HEK293 (cell line): ENCODE data around the gene CDK11B.
A peak's percentile ranks its signal among the peaks of the same experiment; 100 is the strongest.
"Not testable (repeated sequence)": the region's sequence is repeated elsewhere in the genome, so short reads cannot be mapped to it uniquely, and the experiment has no call there.

Experiments used
- CTCF ChIA-PET: fragments of 350-600 bp; formaldehyde crosslinking; extraction: SDS; loops from one replicate; lab custom pipeline; 2021; ENCODE audit warnings: antibody characterized with exemption; lab: Yijun Ruan, JAX
- POLR2A ChIA-PET: fragments of 300-600 bp; formaldehyde crosslinking; extraction: SDS; loops from one replicate; lab custom pipeline; 2020; ENCODE audit warnings: antibody characterized with exemption, inconsistent platforms; lab: Yijun Ruan, JAX
- H3K27ac ChIP-seq: fragments of 200-500 bp; sonication (Bioruptor generic); 2 replicates; pipeline ENCODE4 v1.5.1; 2014; ENCODE audit warnings: low read depth, low read length, control low read depth, inconsistent platforms; ENCODE audit errors: extremely low read depth
- H3K36me3 ChIP-seq, 2 experiments: fragments of 200-500 bp in 1 of 2; sonication (Bioruptor generic) in 1 of 2; 1 replicate in 1 of 2; 2 replicates in 1 of 2; pipeline ENCODE4 v1.5.1; 2014 to 2017; ENCODE audit warnings: inconsistent platforms in 2 of 2, low read length in 2 of 2; ENCODE audit not compliant: control insufficient read depth in 2 of 2, insufficient read depth in 1 of 2
- H3K4me1 ChIP-seq: fragments of 200-500 bp; sonication (Bioruptor generic); 2 replicates; pipeline ENCODE4 v1.5.1; 2014; ENCODE audit warnings: mild to moderate bottlenecking, low read length, inconsistent platforms; ENCODE audit not compliant: control insufficient read depth, insufficient read depth
- H3K4me3 ChIP-seq: 2 replicates; pipeline ENCODE4 v1.5.1; 2011; ENCODE audit warnings: low read depth, mild to moderate bottlenecking, control low read depth, low read length, moderate library complexity
- H3K9me3 ChIP-seq: fragments of 200-500 bp; sonication (Bioruptor generic); 2 replicates; pipeline ENCODE4 v1.5.1; 2014; ENCODE audit warnings: low read depth, low read length, inconsistent platforms; ENCODE audit not compliant: control insufficient read depth, insufficient read depth
- GLIS1 ChIP-seq: fragments of 450-650 bp; formaldehyde crosslinking; IDR thresholded peaks from 2 replicates; pipeline ENCODE4 v1.5.1; 2016; ENCODE audit warnings: missing biosample characterization, missing genetic modification characterization
- GLIS2 ChIP-seq: fragments of 450-650 bp; formaldehyde crosslinking; IDR thresholded peaks from 2 replicates; pipeline ENCODE4 v1.5.1; 2016; ENCODE audit warnings: missing biosample characterization, missing genetic modification characterization
- KLF8 ChIP-seq: fragments of 450-650 bp; formaldehyde crosslinking; IDR thresholded peaks from 2 replicates; pipeline ENCODE4 v1.5.1; 2016; ENCODE audit warnings: missing biosample characterization, missing genetic modification characterization
- KLF9 ChIP-seq: fragments of 450-650 bp; formaldehyde crosslinking; IDR thresholded peaks from 2 replicates; pipeline ENCODE4 v1.5.1; 2016; ENCODE audit warnings: missing biosample characterization, missing genetic modification characterization, low read depth
- SP2 ChIP-seq: fragments of 450-650 bp; formaldehyde crosslinking; IDR thresholded peaks from 2 replicates; pipeline ENCODE4 v1.5.1; 2016; ENCODE audit warnings: missing biosample characterization, missing genetic modification characterization
- ZBTB17 ChIP-seq: fragments of 450-650 bp; formaldehyde crosslinking; IDR thresholded peaks from 2 replicates; pipeline ENCODE4 v1.5.1; 2016; ENCODE audit warnings: missing biosample characterization, missing genetic modification characterization
- ZBTB8A ChIP-seq: fragments of 450-650 bp; formaldehyde crosslinking; IDR thresholded peaks from 2 replicates; pipeline ENCODE4 v1.5.1; 2016; ENCODE audit warnings: missing biosample characterization, missing genetic modification characterization
- ZEB2 ChIP-seq: fragments of 450-650 bp; formaldehyde crosslinking; IDR thresholded peaks from 2 replicates; pipeline ENCODE4 v1.5.1; 2016; ENCODE audit warnings: missing biosample characterization, missing genetic modification characterization
- ZNF24 ChIP-seq: fragments of 450-650 bp; formaldehyde crosslinking; IDR thresholded peaks from 2 replicates; pipeline ENCODE4 v1.5.1; 2016; ENCODE audit warnings: missing biosample characterization, missing genetic modification characterization
- ZNF335 ChIP-seq: fragments of 450-650 bp; formaldehyde crosslinking; conservative IDR thresholded peaks from 2 replicates; pipeline ENCODE4 v1.5.1; 2016; ENCODE audit warnings: missing biosample characterization, missing genetic modification characterization
- ZNF391 ChIP-seq: fragments of 450-650 bp; formaldehyde crosslinking; IDR thresholded peaks from 2 replicates; pipeline ENCODE4 v1.5.1; 2016; ENCODE audit warnings: low read depth, missing biosample characterization, missing genetic modification characterization, borderline replicate concordance
- ZSCAN16 ChIP-seq: fragments of 450-650 bp; formaldehyde crosslinking; IDR thresholded peaks from 2 replicates; pipeline ENCODE4 v1.5.1; 2016; ENCODE audit warnings: missing biosample characterization, missing genetic modification characterization
- ZSCAN30 ChIP-seq: fragments of 450-650 bp; IDR thresholded peaks from 2 replicates; pipeline ENCODE4 v1.5.1; 2018; ENCODE audit warnings: missing biosample characterization, mild to moderate bottlenecking, missing genetic modification characterization, moderate library complexity
- ZXDB ChIP-seq: fragments of 450-650 bp; formaldehyde crosslinking; IDR thresholded peaks from 2 replicates; pipeline ENCODE4 v1.5.1; 2016; ENCODE audit warnings: missing biosample characterization, missing genetic modification characterization
- TF ChIP-seq, protein P1 (sequence below): fragments of 450-650 bp; formaldehyde crosslinking; conservative IDR thresholded peaks from 2 replicates; pipeline ENCODE4 v1.5.1; 2016; ENCODE audit warnings: low read depth, missing biosample characterization, missing genetic modification characterization
- TF ChIP-seq, protein P2 (sequence below): fragments of 450-650 bp; formaldehyde crosslinking; IDR thresholded peaks from 2 replicates; pipeline ENCODE4 v1.5.1; 2016; ENCODE audit warnings: missing biosample characterization, missing genetic modification characterization
- TF ChIP-seq, protein P3 (sequence below): fragments of 450-650 bp; formaldehyde crosslinking; optimal IDR thresholded peaks from 2 replicates; pipeline ENCODE3; 2016; ENCODE audit warnings: missing biosample characterization, mild to moderate bottlenecking, missing genetic modification characterization
- TF ChIP-seq, protein P4 (sequence below): fragments of 450-650 bp; formaldehyde crosslinking; IDR thresholded peaks from 2 replicates; pipeline ENCODE4 v1.5.1; 2016; ENCODE audit warnings: missing biosample characterization, missing genetic modification characterization
- TF ChIP-seq, protein P5 (sequence below): fragments of 450-650 bp; formaldehyde crosslinking; IDR thresholded peaks from 2 replicates; pipeline ENCODE4 v1.5.1; 2016; ENCODE audit warnings: missing biosample characterization, missing genetic modification characterization
- TF ChIP-seq, protein P6 (sequence below): fragments of 450-650 bp; formaldehyde crosslinking; IDR thresholded peaks from 2 replicates; pipeline ENCODE4 v1.5.1; 2016; ENCODE audit warnings: missing biosample characterization, missing genetic modification characterization

CDK11B gene

DNA sequence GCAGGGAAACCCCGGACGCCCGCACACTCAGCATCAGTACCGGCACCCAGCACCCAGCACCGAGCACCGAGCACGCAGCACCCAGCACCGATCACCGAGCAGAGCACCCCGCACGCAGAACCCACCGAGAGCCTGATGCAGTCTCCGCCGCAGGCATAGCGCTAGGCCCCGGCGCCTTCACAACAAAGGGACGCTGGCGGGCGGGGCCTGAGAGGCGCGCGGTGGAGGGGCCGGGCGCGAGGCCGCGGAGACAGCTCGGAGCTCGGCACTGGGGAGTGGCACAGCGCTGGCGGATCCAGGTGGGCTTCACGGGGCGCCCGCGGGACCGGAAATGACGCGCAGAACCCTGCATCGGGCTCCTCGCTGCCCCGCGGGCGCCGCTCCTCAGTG, 33.5 kb upstream of the CDK11B start:
- TF ChIP-seq ZXDB (peak; percentile 85; the same call in 1 of the 2 replicates), ZSCAN30 (tag by site-specific recombination) (peak; percentile 89; the same call in 1 of the 2 replicates), KLF8 (0 out of 2 replicates have a peak, but pooled peaks have one; percentile 29), SP2 (0 out of 2 replicates have a peak, but pooled peaks have one; percentile 21), GLIS2 (tag by site-specific recombination) (peak; percentile 56), ZNF391 (tag by site-specific recombination) (0 out of 2 replicates have a peak, but pooled peaks have one; percentile 33), ZEB2 (0 out of 2 replicates have a peak, but pooled peaks have one; percentile 31), ZNF335 (tag by site-specific recombination) (peak; percentile 87), ZNF24 (tag by site-specific recombination) (0 out of 2 replicates have a peak, but pooled peaks have one; percentile 31), ZSCAN16 (peak; percentile 94), ZBTB8A (tag by site-specific recombination) (peak; percentile 89), ZBTB17 (tag by site-specific recombination) (peak; percentile 78), GLIS1 (tag by site-specific recombination) (peak; percentile 65), KLF9 (tag by site-specific recombination) (0 out of 2 replicates have a peak, but pooled peaks have one; percentile 36)
- TF ChIP-seq, protein P1, sequence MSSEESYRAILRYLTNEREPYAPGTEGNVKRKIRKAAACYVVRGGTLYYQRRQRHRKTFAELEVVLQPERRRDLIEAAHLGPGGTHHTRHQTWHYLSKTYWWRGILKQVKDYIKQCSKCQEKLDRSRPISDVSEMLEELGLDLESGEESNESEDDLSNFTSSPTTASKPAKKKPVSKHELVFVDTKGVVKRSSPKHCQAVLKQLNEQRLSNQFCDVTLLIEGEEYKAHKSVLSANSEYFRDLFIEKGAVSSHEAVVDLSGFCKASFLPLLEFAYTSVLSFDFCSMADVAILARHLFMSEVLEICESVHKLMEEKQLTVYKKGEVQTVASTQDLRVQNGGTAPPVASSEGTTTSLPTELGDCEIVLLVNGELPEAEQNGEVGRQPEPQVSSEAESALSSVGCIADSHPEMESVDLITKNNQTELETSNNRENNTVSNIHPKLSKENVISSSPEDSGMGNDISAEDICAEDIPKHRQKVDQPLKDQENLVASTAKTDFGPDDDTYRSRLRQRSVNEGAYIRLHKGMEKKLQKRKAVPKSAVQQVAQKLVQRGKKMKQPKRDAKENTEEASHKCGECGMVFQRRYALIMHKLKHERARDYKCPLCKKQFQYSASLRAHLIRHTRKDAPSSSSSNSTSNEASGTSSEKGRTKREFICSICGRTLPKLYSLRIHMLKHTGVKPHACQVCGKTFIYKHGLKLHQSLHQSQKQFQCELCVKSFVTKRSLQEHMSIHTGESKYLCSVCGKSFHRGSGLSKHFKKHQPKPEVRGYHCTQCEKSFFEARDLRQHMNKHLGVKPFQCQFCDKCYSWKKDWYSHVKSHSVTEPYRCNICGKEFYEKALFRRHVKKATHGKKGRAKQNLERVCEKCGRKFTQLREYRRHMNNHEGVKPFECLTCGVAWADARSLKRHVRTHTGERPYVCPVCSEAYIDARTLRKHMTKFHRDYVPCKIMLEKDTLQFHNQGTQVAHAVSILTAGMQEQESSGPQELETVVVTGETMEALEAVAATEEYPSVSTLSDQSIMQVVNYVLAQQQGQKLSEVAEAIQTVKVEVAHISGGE, result peak; percentile 8; the same call in 1 of the 2 replicates
- TF ChIP-seq, protein P2, sequence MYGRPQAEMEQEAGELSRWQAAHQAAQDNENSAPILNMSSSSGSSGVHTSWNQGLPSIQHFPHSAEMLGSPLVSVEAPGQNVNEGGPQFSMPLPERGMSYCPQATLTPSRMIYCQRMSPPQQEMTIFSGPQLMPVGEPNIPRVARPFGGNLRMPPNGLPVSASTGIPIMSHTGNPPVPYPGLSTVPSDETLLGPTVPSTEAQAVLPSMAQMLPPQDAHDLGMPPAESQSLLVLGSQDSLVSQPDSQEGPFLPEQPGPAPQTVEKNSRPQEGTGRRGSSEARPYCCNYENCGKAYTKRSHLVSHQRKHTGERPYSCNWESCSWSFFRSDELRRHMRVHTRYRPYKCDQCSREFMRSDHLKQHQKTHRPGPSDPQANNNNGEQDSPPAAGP (tag by site-specific recombination), result 0 out of 2 replicates have a peak, but pooled peaks have one; percentile 36
- TF ChIP-seq, protein P3, sequence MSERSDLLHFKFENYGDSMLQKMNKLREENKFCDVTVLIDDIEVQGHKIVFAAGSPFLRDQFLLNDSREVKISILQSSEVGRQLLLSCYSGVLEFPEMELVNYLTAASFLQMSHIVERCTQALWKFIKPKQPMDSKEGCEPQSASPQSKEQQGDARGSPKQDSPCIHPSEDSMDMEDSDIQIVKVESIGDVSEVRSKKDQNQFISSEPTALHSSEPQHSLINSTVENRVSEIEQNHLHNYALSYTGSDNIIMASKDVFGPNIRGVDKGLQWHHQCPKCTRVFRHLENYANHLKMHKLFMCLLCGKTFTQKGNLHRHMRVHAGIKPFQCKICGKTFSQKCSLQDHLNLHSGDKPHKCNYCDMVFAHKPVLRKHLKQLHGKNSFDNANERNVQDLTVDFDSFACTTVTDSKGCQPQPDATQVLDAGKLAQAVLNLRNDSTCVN, result peak; percentile 97
- TF ChIP-seq, protein P4, sequence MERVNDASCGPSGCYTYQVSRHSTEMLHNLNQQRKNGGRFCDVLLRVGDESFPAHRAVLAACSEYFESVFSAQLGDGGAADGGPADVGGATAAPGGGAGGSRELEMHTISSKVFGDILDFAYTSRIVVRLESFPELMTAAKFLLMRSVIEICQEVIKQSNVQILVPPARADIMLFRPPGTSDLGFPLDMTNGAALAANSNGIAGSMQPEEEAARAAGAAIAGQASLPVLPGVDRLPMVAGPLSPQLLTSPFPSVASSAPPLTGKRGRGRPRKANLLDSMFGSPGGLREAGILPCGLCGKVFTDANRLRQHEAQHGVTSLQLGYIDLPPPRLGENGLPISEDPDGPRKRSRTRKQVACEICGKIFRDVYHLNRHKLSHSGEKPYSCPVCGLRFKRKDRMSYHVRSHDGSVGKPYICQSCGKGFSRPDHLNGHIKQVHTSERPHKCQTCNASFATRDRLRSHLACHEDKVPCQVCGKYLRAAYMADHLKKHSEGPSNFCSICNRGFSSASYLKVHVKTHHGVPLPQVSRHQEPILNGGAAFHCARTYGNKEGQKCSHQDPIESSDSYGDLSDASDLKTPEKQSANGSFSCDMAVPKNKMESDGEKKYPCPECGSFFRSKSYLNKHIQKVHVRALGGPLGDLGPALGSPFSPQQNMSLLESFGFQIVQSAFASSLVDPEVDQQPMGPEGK (tag by site-specific recombination), result 0 out of 2 replicates have a peak, but pooled peaks have one; percentile 47
- TF ChIP-seq, protein P5, sequence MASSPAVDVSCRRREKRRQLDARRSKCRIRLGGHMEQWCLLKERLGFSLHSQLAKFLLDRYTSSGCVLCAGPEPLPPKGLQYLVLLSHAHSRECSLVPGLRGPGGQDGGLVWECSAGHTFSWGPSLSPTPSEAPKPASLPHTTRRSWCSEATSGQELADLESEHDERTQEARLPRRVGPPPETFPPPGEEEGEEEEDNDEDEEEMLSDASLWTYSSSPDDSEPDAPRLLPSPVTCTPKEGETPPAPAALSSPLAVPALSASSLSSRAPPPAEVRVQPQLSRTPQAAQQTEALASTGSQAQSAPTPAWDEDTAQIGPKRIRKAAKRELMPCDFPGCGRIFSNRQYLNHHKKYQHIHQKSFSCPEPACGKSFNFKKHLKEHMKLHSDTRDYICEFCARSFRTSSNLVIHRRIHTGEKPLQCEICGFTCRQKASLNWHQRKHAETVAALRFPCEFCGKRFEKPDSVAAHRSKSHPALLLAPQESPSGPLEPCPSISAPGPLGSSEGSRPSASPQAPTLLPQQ, result 0 out of 2 replicates have a peak, but pooled peaks have one; percentile 21
- TF ChIP-seq, protein P6, sequence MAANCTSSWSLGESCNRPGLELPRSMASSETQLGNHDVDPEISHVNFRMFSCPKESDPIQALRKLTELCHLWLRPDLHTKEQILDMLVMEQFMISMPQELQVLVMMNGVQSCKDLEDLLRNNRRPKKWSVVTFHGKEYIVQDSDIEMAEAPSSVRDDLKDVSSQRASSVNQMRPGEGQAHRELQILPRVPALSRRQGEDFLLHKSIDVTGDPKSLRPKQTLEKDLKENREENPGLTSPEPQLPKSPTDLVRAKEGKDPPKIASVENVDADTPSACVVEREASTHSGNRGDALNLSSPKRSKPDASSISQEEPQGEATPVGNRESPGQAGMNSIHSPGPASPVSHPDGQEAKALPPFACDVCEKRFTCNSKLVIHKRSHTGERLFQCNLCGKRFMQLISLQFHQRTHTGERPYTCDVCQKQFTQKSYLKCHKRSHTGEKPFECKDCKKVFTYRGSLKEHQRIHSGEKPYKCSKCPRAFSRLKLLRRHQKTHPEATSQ (tag by site-specific recombination), result 0 out of 2 replicates have a peak, but pooled peaks have one; percentile 37
- Histone ChIP-seq H3K27ac (peak overlapping the region; percentile 98), H3K4me3 (peak overlapping the region; percentile 53)
- CTCF ChIA-PET, POLR2A ChIA-PET, H3K4me1 ChIP-seq, H3K36me3 ChIP-seq, H3K9me3 ChIP-seq: not testable (repeated sequence)

DNA sequence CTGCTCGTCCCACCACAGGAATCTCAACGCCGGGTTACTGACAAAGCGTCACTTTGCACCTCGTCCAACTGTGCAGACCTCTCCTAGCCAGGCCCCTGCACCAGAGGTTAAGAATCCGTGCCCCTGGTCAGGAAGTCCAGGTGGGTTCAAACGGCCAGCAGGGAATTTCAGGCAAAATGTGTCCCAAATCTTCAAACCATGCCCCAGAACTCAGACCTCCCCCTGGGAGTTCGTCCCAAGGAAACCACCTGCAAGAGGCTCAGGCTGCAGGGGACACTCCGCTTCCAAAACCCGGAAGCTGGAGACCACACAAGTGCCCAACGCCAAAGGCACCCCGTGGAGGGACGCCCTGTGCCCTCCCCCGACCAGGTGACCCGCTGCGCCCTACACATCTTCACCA, 32.6 kb upstream of the CDK11B start:
- H3K4me3 ChIP-seq, H3K9me3 ChIP-seq, H3K4me1 ChIP-seq, CTCF ChIA-PET, H3K36me3 ChIP-seq, H3K27ac ChIP-seq, POLR2A ChIA-PET: not testable (repeated sequence)

DNA sequence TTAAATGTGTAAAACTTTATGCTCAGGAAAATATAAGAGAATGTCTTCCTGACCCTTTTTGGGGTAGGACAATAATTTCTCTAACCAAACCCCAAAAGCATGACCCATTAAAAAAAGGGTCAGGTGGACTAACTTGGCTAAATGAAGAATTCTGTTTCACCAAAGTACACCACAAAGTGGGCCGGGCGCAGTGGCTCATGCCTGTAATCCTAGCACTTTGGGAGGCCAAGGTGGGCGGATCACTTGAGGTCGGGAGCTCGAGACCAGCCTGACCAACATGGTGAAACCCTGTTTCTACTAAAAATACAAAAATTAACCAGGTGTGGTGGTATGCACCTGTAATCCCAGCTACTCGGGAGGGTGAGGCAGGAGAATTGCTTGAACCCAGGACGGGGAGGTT, 30.7 kb upstream of the CDK11B start:
- H3K9me3 ChIP-seq, H3K4me3 ChIP-seq, H3K27ac ChIP-seq, H3K4me1 ChIP-seq, H3K36me3 ChIP-seq, POLR2A ChIA-PET: not testable (repeated sequence)
- CTCF ChIA-PET, result interaction anchor here (0.7 kb wide), 1 partner anchor 24 kb away, joined by 3 read pairs; no protein-coding TSS in a partner anchor
